Globus pallidus (tissue), 1 donor: ENCODE data around the gene CDK5.
"Not testable (repeated sequence)": the region's sequence is repeated elsewhere in the genome, so short reads cannot be mapped to it uniquely, and the experiment has no call there.

ENCODE experiments used
- DNase-seq: peaks from one replicate; pipeline ENCODE4 v3.0.0-alpha.2; 2015; ENCODE audit warnings: low spot score

Gene CDK5

GRCh38 chr7:151033864-151034249, 23.8 kb downstream of the CDK5 start:
- no peak for DNase-seq

DNA sequence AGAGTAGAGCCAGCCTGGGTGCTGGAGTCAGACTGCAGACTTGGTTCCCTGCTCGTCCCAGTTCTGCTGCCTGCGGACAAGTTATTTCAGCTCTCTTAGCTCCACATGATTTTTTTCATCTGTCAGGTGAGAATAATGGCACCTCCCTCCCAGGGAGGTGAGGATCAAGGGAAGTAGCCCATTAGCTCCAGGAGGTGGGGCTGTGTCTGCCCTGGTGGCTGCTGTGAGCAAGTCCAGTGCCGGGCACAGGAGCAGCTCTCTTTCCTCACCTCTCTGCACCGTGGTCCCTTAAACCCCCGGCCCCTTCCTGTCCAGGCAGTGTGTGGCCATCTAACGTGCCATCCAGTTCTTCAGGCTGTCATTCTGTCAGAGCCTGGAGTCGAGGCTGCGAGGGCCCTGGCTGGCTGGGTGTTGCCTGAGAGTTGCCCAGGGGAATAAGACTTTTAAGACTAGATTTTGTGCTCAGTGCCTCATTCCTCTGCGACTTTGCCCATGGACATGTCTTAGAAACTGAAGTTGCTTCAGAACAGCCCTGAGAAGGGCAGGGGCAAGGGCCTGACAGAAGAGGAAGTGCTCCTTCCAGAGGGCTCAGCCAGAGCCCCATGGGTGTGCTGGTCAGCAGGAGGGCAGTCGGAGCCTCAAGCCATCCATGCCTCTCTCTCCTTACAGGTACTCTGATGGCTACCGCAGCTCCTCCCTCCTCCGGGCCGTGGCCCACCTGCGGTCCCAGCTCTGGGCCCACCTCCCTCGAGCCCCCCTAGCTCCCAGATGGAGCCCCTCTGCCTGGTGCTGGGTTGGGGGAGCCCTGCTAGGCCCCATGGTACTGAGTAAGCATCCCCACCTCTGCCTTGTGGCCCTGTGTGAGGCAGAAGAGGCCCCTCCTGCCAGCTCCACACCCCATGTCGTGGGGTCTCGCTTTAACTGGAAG, 24.5 kb downstream of the CDK5 start:
- no peak for DNase-seq

GRCh38 chr7:151031011-151031410, 26.7 kb downstream of the CDK5 start:
- DNase-seq, result no peak

DNA sequence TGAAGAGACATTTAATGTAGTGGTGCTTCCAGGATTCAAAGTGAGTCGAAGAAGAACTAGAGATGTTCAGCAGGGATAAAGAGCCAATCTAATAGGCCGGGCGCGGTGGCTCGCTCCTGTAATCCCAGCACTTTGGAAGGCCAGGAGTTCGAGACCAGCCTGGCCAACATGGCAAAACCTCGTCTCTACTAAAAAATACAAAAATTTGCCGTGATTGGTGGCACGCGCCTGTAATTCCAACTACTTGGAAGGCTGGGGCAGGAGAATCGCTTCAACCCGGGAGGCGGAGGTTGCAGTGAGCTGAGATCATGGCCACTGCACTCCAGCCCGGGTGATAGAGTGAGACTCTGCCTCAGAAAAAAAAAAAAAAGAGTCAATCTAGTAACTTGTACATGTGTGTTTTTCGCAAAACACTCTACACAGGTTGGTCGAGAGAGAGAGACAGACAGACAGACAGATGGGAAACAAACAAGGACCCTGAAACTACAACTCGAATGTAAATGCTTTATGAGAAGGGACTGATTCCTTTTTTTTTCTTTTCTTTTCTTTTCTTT, 28.7 kb downstream of the CDK5 start:
- no peak for DNase-seq

GRCh38 chr7:151028131-151028947, 29.4 kb downstream of the CDK5 start, which contains the start of gene ABCB8:
ABCB8 (plus strand) TSS chr7:151028450; CDS start chr7:151028516, 66 bp downstream.
- DNase-seq, result peak; percentile 99

GRCh38 chr7:151027728-151028130, 30.0 kb downstream of the CDK5 start:
- not testable (repeated sequence) for DNase-seq

DNA sequence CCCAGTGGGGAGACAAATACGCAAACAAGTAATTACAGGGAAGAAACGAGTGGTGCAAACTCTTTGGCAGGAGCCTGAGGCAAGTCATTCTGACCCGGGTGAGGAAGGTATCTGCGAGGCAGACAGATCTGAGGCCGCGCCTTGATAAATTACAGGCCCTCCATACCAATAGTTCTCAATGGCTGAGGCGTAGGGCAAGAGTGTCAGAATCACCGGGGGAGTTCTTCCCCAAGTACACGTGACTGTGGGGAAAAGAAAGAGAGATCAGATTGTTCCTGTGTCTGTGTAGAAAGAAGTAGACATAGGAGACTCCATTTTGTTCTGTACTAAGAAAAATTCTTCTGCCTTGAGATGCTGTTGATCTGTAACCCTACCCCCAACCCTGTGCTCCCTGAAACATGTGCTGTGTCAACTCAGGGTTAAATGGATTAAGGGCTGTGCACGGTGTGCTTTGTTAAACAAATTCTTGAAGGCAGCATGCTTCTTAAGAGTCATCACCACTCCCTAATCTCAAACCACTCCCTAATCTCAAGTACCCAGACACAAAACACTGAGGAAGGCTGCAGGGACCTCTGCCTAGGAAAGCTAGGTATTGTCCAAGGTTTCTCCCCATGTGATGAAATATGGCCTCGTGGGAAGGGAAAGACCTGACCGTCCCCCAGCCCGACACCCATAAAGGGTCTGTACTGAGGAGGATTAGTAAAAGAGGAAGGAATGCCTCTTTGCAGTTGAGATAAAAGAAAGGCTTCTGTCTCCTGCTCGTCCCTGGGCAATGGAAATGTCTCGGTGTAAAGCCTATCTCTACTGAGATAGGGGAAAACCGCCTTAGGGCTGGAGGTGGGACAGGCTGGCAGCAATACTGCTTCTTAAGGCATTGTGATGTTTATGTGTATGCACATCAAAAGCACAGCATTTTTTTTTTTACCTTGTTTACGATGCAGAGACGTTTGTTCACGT, 30.6 kb downstream of the CDK5 start:
- not testable (repeated sequence) for DNase-seq

- DNase-seq, result no peak
These were observed 31.6 kb downstream of the CDK5 start for GRCh38 chr7:151025924-151026671.

GRCh38 chr7:151024435-151025056, 33.2 kb downstream of the CDK5 start, which contains the start of gene ATG9B:
ATG9B (minus strand) TSS chr7:151024494; CDS start chr7:151024423, 71 bp downstream.
- no peak for DNase-seq

- no peak for DNase-seq
These were observed 34.5 kb downstream of the CDK5 start for GRCh38 chr7:151023232-151023631.

DNA sequence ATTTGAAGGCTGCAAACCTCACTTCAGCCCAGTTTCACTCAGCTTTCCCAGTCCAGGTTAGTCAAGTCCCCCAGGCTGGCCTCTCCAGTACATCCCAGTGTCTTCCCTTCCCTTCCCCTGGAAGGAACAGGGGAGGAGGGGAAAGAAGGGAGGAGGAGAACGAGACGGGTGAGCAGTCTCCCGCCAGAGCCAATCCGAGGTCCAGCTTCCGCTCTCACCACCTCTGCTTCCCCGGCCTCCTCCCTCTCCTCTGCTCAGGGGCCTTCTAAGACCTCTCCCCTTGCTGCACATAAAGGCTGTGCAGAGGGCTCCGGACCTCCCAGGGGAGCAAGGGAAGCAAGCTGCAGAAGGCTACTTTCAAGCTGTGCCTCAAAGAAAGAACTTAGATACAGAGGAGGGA, 37.5 kb downstream of the CDK5 start:
- no peak for DNase-seq

DNA sequence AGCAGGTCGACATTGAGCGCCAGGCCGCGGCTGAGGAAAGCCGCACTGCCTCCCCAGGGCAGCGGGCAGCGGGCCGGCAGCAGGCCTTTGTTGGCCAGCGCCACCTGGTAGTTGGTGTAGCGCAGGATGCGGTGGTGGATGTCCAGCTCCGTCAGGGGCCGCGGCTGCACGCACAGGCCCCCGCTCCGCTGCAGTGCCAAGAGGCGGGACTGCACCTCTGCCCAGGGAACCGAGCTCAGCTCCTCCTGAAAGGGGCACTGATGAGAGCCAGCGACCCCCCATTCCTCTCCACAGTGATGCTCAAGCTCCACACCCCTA, 38.6 kb downstream of the CDK5 start:
- no peak for DNase-seq

DNA sequence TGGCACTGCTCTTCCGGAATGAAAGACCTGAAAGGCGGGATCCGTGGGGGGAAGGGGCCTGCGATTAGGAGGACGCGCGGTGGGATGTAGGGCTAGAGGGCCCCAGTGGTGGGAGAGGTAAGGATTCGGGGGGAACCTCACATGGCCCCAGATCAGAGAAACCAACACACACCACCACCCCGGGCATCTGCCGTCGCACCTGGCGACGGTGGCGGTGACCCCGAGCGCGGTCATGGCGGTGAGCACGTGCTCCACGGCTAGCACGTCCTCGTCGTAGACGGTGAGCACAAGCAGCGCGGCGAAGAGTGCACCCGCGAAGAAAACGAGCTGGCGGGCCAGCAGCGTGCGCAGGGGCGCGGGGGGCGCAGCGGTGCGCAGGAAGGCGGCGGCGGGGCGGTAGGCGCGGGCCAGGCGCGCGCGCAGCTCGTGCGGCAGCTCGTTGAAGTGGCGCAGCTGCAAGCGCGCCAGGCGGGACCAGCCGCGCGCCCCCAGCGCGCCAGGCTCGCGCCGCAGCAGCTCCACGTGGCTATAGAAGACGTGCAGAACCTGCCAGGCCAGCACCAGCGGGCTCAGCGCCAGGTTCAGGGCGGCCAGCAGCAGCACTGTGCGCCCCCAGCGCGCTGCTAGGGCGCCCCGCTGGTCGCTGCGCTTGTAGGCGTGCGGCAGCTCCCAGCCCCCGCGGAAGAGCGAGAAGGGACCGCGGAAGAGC, 39.1 kb downstream of the CDK5 start:
- no peak for DNase-seq

GRCh38 chr7:151017953-151018420, 39.7 kb downstream of the CDK5 start:
- no peak for DNase-seq

- no peak for DNase-seq
These were observed 40.2 kb downstream of the CDK5 start for GRCh38 chr7:151017370-151017952.

- DNase-seq, result no peak
These were observed 40.8 kb downstream of the CDK5 start for GRCh38 chr7:151016942-151017341.

GRCh38 chr7:151016505-151016904, 41.2 kb downstream of the CDK5 start:
- DNase-seq, result no peak

DNA sequence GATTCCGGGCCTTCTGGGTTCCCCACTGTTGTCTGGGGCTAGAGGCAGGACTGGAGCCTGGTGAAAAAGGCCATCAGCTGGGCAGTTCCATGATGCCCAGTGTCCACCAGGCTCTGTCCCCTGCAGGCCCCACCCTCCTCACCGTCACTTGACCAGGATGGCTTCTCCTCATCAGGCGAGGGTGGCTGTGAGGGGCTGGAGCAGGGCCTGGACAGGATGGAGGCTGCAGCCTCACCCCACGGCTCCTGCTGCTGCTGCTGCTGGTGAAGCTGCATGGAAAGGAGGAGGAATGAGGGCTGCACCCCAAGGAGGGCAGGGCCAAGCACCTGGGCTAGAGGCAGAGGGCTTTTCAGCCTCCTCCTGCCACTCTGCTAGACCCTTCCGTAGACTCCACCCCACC, 41.7 kb downstream of the CDK5 start:
- DNase-seq, result no peak

DNA sequence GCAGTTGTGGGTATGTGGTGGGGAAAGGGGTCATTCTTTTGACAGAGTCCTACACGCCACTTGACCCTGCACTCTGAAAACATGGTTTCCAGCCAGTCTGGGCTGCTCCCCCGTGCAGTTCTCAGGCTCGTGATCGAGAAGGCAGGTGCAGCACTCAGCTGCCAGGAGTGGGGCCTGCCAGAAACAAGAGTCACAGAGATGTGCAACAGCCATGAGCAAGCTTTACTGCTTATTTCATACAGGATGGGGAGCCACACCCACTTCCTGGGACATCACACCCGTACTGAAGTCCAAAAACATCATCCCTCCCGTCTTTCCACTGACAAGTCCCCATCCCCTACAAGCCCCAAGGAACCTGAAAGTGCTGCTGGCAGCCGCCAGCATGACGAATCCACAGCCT, 42.7 kb downstream of the CDK5 start:
- no peak for DNase-seq
